CD8-positive, alpha-beta memory T cell (primary cell): ENCODE measurements around the gene PRSS27. TPM values are rescaled to one million over a fixed set of nuclear protein-coding genes. Genes with fewer than 3 reads are reported as not detected.
A peak's percentile ranks its signal among the peaks of the same experiment; 100 is the strongest.

ENCODE experiments used
- CTCF ChIA-PET: fragments of 350-600 bp; sonication (Branson Sonifier 250); formaldehyde crosslinking; loops from one replicate; lab custom pipeline; 2021; ENCODE audit warnings: antibody characterized with exemption; lab: Charles Lee
- POLR2A ChIA-PET: fragments of 350-600 bp; sonication (Branson Sonifier 250); formaldehyde crosslinking; loops from one replicate; lab custom pipeline; 2021; ENCODE audit warnings: antibody characterized with exemption; lab: Charles Lee
- DNase-seq, 5 donors: peaks; one replicate each; pipeline versions ENCODE4 v3.0.0 to v3.0.0-alpha.2; 2020 to 2022; ENCODE audit warnings: mixed read lengths in 1 of 5
- H3K27ac ChIP-seq: one replicate; pipeline ENCODE4 v1.7.0; 2013; ENCODE audit warnings: low read depth, mild to moderate bottlenecking, low read length, moderate library complexity
- H3K27me3 ChIP-seq: 2 replicates; pipeline ENCODE4 v1.7.0; 2013; ENCODE audit warnings: low read length, mild to moderate bottlenecking; ENCODE audit not compliant: insufficient read depth, poor library complexity, severe bottlenecking
- H3K36me3 ChIP-seq: 2 replicates; pipeline ENCODE4 v1.7.0; 2013; ENCODE audit warnings: mild to moderate bottlenecking, low read length, moderate library complexity; ENCODE audit not compliant: insufficient read depth
- H3K4me1 ChIP-seq: 2 replicates; pipeline ENCODE4 v1.7.0; 2013; ENCODE audit warnings: mild to moderate bottlenecking, low read length, moderate library complexity; ENCODE audit not compliant: insufficient read depth
- H3K4me3 ChIP-seq: 2 replicates; pipeline ENCODE4 v1.7.0; 2013; ENCODE audit warnings: mild to moderate bottlenecking, low read length
- H3K9me3 ChIP-seq: 2 replicates; pipeline ENCODE4 v1.7.0; 2013; ENCODE audit warnings: mild to moderate bottlenecking, low read length
- H3K27ac Mint-ChIP-seq, 8 donors: one replicate each; pipeline ENCODE4 v1.8.0; 2020 to 2021; ENCODE audit warnings: mixed read lengths in 8 of 8, mild to moderate bottlenecking in 6 of 8, inconsistent platforms in 3 of 8, moderate library complexity in 3 of 8
- H3K27me3 Mint-ChIP-seq, 2 donors: one replicate each; pipeline ENCODE4 v1.8.0; 2020 to 2021; ENCODE audit warnings: mixed read lengths in 2 of 2, mild to moderate bottlenecking in 1 of 2, moderate library complexity in 1 of 2
- H3K36me3 Mint-ChIP-seq, 3 donors: one replicate each; pipeline ENCODE4 v1.8.0; 2020 to 2021; ENCODE audit warnings: mixed read lengths in 3 of 3, inconsistent platforms in 1 of 3, mild to moderate bottlenecking in 1 of 3
- H3K4me1 Mint-ChIP-seq, 3 donors: one replicate each; pipeline ENCODE4 v1.8.0; 2020 to 2021; ENCODE audit warnings: mixed read lengths in 3 of 3, inconsistent platforms in 1 of 3, mild to moderate bottlenecking in 1 of 3
- H3K4me3 Mint-ChIP-seq, 7 donors: one replicate each; pipeline ENCODE4 v1.8.0; 2020 to 2021; ENCODE audit warnings: mixed read lengths in 7 of 7, mild to moderate bottlenecking in 6 of 7, moderate library complexity in 4 of 7, inconsistent platforms in 2 of 7
- H3K9me3 Mint-ChIP-seq, 5 donors: one replicate each; pipeline ENCODE4 v1.8.0; 2020 to 2022; ENCODE audit warnings: mixed read lengths in 5 of 5, mild to moderate bottlenecking in 3 of 5, moderate library complexity in 2 of 5, inconsistent platforms in 1 of 5
- polyA plus RNA-seq: library from polyadenylated mRNA; unstranded; fragments of 300-500 nt; fragmentation: Illumina TruSeq; gene quantifications from one replicate; pipeline ENCODE4 v1.2.3, GENCODE V29; 2021
- total RNA-seq, 2 experiments: library from RNA; stranded (reverse); gene quantifications; one replicate each; pipeline ENCODE4 v1.2.3, GENCODE V29; 2021

The PRSS27 gene
- total and polyA plus RNA-seq, 3 experiments from 2014 or later: 1.3 to 1.6 TPM; not detected in 1

DNA sequence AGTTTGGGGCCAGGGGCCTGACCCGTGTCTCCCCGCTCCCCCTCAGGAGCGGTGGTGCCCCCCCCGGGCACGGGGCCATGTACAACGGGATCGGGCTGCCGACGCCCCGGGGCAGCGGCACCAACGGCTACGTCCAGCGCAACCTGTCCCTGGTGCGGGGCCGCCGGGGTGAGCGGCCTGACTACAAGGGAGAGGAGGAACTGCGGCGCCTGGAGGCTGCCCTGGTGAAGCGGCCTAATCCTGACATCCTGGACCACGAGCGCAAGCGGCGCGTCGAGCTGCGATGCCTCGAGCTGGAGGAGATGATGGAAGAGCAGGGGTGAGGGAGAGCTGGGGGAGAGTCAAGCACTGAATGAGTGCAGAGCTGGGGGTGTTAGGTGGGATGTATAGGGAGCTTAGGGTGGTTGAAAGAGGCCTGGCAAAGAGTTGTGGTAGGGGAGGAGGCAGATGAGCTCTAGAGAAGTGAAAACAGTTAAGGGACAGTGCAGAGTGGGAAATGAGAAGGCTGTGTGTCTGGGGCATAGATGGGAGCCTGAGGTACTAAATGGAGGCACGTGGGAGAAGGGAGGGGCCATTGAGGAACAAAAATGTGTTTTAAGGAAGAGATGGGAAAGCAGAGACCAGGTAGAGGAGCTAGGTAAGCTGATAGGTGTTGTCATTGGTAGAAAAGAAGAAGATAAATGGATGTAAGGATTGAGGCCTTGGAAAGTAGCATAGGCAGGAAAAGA lies 36.4 kb upstream of the PRSS27 start:
- Mint-ChIP-seq H3K4me3 (peak overlapping the region in 5 of 7 donors; percentile 2 to 96 (median 6)), H3K36me3 (peaks cover 18 to 85% (median 40%) of the 10 kb centered on the region in 3 donors), H3K27ac (peak overlapping the region in 5 of 8 donors; percentile 28 to 90 (median 81)), H3K27me3 (peaks cover 0 to 4% of the 10 kb centered on the region in 2 donors), H3K4me1 (peaks cover 57 to 77% (median 76%) of the 10 kb centered on the region in 3 donors), H3K9me3 (peaks cover 0 to 3% (median 0%) of the 10 kb centered on the region in 5 donors)
- Histone ChIP-seq H3K27ac (no peak overlapping the region), H3K4me1 (peaks cover 45% of the 10 kb centered on the region), H3K4me3 (no peak overlapping the region), H3K9me3 (no peaks in the 10 kb centered on the region), H3K27me3 (no peaks in the 10 kb centered on the region), H3K36me3 (peaks cover 50% of the 10 kb centered on the region)
- ChIA-PET CTCF (no interaction called here), POLR2A (interaction anchor here (1.1 kb wide), 1 partner anchor 20 kb away, joined by 5 read pairs; no protein-coding TSS in a partner anchor)
- DNase-seq: no peak

DNA sequence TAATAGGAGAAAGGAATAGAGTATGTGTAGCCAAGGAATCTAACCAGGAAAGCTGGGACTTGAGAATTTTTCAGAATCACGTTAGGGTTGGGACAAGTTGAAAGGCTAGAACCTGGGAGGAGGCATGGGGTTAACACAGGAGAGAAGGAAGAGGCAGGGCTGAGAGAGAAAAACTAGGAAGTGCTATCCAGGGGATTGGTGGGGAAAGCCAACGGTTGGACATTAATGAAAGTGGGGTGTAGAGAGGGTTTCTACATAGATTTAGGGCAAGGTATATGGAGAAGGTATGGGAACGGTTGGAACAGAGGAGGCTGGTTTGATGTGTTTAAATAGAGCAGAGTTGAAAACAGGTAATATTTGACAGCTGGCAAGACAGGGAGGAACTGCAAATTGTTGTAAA lies 35.1 kb upstream of the PRSS27 start:
- POLR2A ChIA-PET: interaction anchor here (0.6 to 6.8 kb wide), 3 partner anchors 14 to 435 kb away, joined by 4 to 55 read pairs (median 5); partner anchors contain the start of gene ELOB
- CTCF ChIA-PET: no interaction called here
- H3K27ac ChIP-seq: no peak overlapping the region
- Mint-ChIP-seq H3K36me3 (peaks cover 10 to 72% (median 29%) of the 10 kb centered on the region in 3 donors), H3K4me3 (peak overlapping the region; percentile 87 to 96 (median 91)), H3K27me3 (peaks cover 0 to 9% of the 10 kb centered on the region in 2 donors), H3K4me1 (peaks cover 62 to 81% (median 80%) of the 10 kb centered on the region in 3 donors), H3K9me3 (peaks cover 0 to 3% (median 0%) of the 10 kb centered on the region in 5 donors), H3K27ac (peak overlapping the region; percentile 77 to 99 (median 93))
- DNase-seq: no peak
- no peaks in the 10 kb centered on the region for H3K27me3 ChIP-seq
- H3K4me3 ChIP-seq: peak overlapping the region; percentile 77
- peaks cover 50% of the 10 kb centered on the region for H3K4me1 ChIP-seq
- peaks cover 37% of the 10 kb centered on the region for H3K36me3 ChIP-seq
- H3K9me3 ChIP-seq: no peaks in the 10 kb centered on the region

DNA sequence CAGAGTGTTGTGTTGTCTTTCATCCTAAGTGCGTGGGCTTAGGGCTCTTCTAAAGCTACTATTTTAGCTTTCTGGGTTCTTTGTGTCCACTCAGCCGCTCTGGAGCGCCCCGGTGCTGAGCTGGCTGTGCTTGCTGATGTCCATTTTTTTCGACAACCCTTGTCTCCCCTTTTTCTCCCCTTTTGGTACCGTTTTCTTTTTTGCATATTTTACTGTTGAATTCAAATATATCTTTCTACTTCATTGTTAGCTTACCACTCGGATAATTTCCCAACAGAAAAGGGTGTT lies 33.7 kb upstream of the PRSS27 start:
- Mint-ChIP-seq H3K9me3 (peaks cover 0 to 3% (median 0%) of the 10 kb centered on the region in 5 donors), H3K27me3 (peaks cover 0 to 10% of the 10 kb centered on the region in 2 donors), H3K27ac (peak overlapping the region; percentile 77 to 99 (median 94)), H3K4me3 (peak overlapping the region; percentile 87 to 96 (median 91)), H3K4me1 (peaks cover 57 to 76% (median 69%) of the 10 kb centered on the region in 3 donors), H3K36me3 (peaks cover 4 to 58% (median 18%) of the 10 kb centered on the region in 3 donors)
- Histone ChIP-seq H3K27me3 (no peaks in the 10 kb centered on the region), H3K4me3 (peak overlapping the region; percentile 77), H3K36me3 (peaks cover 22% of the 10 kb centered on the region), H3K4me1 (peaks cover 50% of the 10 kb centered on the region), H3K9me3 (no peaks in the 10 kb centered on the region), H3K27ac (peak overlapping the region; percentile 98)
- no peak for DNase-seq
- ChIA-PET POLR2A (interaction anchor here (1.2 to 6.8 kb wide), 4 partner anchors 15 to 71 kb away, joined by 3 to 55 read pairs (median 4); partner anchors contain the start of genes ELOB and KCTD5), CTCF (no interaction called here)

DNA sequence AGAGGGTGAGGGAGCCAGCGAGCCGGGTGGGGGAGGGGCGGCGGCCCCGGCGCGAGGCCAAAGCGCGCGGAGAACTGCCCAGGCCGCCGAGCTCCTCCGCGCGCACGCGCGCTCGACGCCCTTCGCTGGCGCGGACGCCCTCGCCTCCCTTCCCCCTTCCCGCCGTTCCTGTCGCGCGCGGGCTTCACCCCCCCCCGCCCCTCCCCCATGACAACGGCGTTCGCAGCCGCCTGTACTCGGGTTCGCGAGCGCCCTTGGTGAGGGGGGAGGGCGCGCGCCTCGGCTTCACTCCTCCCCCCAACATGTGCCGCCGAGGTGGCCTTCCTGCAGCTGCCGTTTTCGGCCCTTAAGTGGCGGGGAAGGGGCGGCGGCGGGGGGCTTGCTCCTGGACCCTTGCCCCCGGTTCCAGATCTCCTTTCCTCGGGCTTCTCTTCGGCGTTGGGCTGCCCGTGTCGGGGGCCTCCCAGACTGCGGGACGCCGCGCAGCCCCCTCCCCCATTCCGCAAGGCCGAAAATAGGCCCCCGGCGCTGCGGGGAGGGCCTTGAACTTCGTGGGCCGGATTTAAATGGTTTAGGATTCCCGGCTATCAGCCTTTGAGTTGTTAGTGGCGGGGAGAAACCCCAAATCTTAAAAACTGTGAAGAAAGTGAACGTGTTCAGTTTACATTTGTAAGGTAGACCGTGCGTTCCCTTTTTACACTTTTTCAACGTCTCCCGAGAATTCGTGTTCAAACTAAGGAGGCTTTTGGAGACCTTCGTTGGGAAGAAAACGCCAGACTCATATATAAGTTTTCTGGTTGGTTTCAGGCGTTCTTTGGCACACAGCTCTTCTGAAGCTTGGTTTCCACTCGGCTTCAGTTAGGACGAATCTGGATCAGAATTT lies 33.1 kb upstream of the PRSS27 start:
- H3K9me3 ChIP-seq: no peaks in the 10 kb centered on the region
- no peaks in the 10 kb centered on the region for H3K27me3 ChIP-seq
- ChIA-PET POLR2A (interaction anchor here (0.6 to 6.8 kb wide), 6 partner anchors 16 to 788 kb away, joined by 3 to 55 read pairs (median 4); partner anchors contain the start of genes ELOB, KCTD5, PRSS27 and RPS2), CTCF (no interaction called here)
- Mint-ChIP-seq H3K36me3 (peaks cover 0 to 52% (median 15%) of the 10 kb centered on the region in 3 donors), H3K27me3 (peaks cover 0 to 10% of the 10 kb centered on the region in 2 donors), H3K4me1 (peaks cover 54 to 71% (median 66%) of the 10 kb centered on the region in 3 donors), H3K27ac (peak overlapping the region; percentile 77 to 99 (median 95)), H3K4me3 (peak overlapping the region; percentile 87 to 98 (median 91)), H3K9me3 (peaks cover 0 to 3% (median 0%) of the 10 kb centered on the region in 5 donors)
- H3K4me1 ChIP-seq: peaks cover 50% of the 10 kb centered on the region
- H3K27ac ChIP-seq: peak overlapping the region; percentile 98
- DNase-seq: peak in 2 of 5 donors; percentile 54 to 78
- peak overlapping the region; percentile 98 for H3K4me3 ChIP-seq
- peaks cover 18% of the 10 kb centered on the region for H3K36me3 ChIP-seq

DNA sequence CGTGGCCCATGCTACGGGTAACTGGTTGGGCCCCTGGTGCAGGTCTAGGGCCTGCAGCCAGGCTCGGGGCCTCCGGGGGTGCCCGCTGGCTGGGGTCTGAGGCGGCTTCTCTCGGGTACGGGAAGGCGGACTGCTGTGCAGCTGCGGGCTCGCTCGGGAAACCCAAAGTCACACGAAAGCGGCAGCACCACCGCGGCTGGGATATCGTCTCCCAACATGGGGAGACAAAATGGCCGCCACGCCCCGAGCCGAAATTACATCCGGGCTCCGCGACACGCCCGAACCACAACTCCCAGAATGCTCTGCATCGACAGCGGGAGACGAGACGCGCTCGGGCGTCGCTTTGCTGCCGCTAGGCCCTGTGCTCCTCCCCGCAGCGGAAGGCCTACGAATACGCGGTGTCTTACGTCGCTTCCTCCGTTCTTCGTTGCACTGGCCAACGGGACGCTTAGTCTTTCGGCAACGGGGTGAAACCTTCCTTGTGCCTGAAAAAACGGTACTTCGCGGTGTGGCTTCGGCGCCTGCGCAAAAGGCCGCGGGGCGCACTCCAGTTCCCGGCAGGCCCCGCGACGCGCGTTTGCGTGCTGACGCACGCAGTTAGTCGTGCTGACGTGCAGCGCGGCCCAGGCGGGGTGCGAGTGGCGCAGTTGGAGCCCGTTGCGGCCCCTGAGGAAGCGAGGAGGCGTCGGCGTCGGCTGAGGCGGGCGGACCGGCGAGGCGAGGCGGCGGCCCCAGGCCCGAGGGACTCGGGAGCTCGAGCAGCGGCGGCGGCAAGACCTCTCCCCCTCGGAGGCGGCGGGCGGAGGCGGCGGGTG lies 32.2 kb upstream of the PRSS27 start, which contains the start of gene SRRM2:
SRRM2 (plus strand) TSS at position 604 of the 815 bp plus-strand sequence. CDS start 3,727 bp downstream, outside the sequence.
- Mint-ChIP-seq H3K4me1 (peaks cover 50 to 64% (median 59%) of the 10 kb centered on the region in 3 donors), H3K9me3 (peaks cover 0 to 3% (median 0%) of the 10 kb centered on the region in 5 donors)

DNA sequence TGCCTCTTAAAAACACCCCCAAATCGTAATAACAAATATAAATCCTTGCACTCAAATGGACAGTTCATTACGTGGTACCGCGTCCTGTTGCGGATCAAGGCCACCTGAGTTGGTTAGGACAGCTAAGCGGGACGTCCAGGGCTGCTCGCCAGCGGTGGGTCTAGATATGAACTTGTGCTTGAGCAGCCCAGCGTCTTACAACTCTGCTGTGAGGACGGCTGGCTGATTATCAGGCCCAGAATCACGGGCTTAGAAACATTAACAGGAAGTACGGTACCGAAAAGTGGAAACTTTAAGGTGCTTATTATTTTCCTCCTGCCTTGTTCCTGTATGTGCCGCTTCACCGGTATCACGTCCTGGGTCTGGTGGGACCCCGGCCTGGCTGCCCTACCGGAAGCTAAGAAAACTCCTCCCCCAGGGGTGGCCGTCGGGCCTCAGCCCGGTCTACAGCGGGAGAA lies 31.6 kb upstream of the PRSS27 start:
- H3K36me3 ChIP-seq: peaks cover 4% of the 10 kb centered on the region
- H3K9me3 ChIP-seq: no peaks in the 10 kb centered on the region
- ChIA-PET POLR2A (interaction anchor here (0.6 to 6.8 kb wide), 2 partner anchors 26 to 1281 kb away, joined by 3 to 55 read pairs; partner anchors contain the start of gene ELOB), CTCF (interaction anchor here (2.0 kb wide), 1 partner anchor 27 kb away, joined by 5 read pairs; no protein-coding TSS in a partner anchor)
- peaks cover 0 to 10% of the 10 kb centered on the region in 2 donors for H3K27me3 Mint-ChIP-seq
- DNase-seq: no peak
- peaks cover 43 to 57% (median 53%) of the 10 kb centered on the region in 3 donors for H3K4me1 Mint-ChIP-seq
- peak overlapping the region; percentile 98 for H3K4me3 ChIP-seq
- H3K27ac ChIP-seq: peak overlapping the region; percentile 98
- H3K9me3 Mint-ChIP-seq: peaks cover 0 to 3% (median 0%) of the 10 kb centered on the region in 5 donors
- H3K27me3 ChIP-seq: no peaks in the 10 kb centered on the region
- peak overlapping the region; percentile 97 to 99 (median 98) for H3K27ac Mint-ChIP-seq
- H3K4me3 Mint-ChIP-seq: peak overlapping the region; percentile 53 to 98 (median 90)
- peaks cover 44% of the 10 kb centered on the region for H3K4me1 ChIP-seq
- peaks cover 0 to 37% (median 8%) of the 10 kb centered on the region in 3 donors for H3K36me3 Mint-ChIP-seq

More for the DNA sequence above, 32.2 kb upstream of the PRSS27 start, which contains the start of gene SRRM2:
- Histone ChIP-seq H3K27ac (peak within 1 kb of the TSS; percentile 98), H3K4me1 (peaks cover 50% of the 10 kb centered on the region), H3K9me3 (no peaks in the 10 kb centered on the region), H3K36me3 (peaks cover 9% of the 10 kb centered on the region), H3K4me3 (peak within 1 kb of the TSS; percentile 98), H3K27me3 (no peaks in the 10 kb centered on the region)
- Mint-ChIP-seq H3K4me3 (peak within 1 kb of the TSS; percentile 87 to 98 (median 91)), H3K27me3 (peaks cover 0 to 10% of the 10 kb centered on the region in 2 donors), H3K27ac (peak within 1 kb of the TSS; percentile 97 to 99 (median 98)), H3K36me3 (peaks cover 0 to 43% (median 8%) of the 10 kb centered on the region in 3 donors)
- peak; percentile 89 to 96 (median 95) for DNase-seq
- CTCF ChIA-PET: interaction anchor here (2.0 kb wide), 1 partner anchor 26 kb away, joined by 5 read pairs; no protein-coding TSS in a partner anchor
- POLR2A ChIA-PET: interaction anchor here (0.6 to 6.8 kb wide), 5 partner anchors 25 to 1281 kb away, joined by 3 to 55 read pairs (median 4); partner anchors contain the start of genes ELOB, KCTD5, PRSS27 and RPS2
